Lung (tissue), 12 donors: Measurements from ENCODE around the gene CPZ. TPM values are rescaled to one million over a fixed set of nuclear protein-coding genes. Genes with fewer than 3 reads are reported as not detected.

Experiments
- ATAC-seq: fragments of 200-7000 bp; cut with Tn5 transposase; one replicate; pipeline ENCODE4 v1.9.1; 2020; ENCODE audit warnings: moderate number of reproducible peaks; ENCODE audit not compliant: insufficient read depth, low FRiP score
- DNase-seq, 3 donors: peaks; one replicate each; pipeline ENCODE4 v3.0.0-alpha.2; 2013 to 2017
- H3K27ac ChIP-seq, 2 donors: one replicate each; pipeline ENCODE4 v1.5.1; 2013; ENCODE audit warnings: mild to moderate bottlenecking in 2 of 2, moderate library complexity in 2 of 2, control low read depth in 1 of 2, inconsistent platforms in 1 of 2, low read depth in 1 of 2, low read length in 1 of 2
- H3K27me3 ChIP-seq, 3 donors: one replicate each; pipeline ENCODE4 v1.5.1; 2013; ENCODE audit warnings: low read length in 2 of 3; ENCODE audit not compliant: control insufficient read depth in 3 of 3, insufficient read depth in 3 of 3
- H3K36me3 ChIP-seq, 4 donors: one replicate each; pipeline ENCODE4 v1.5.1; 2013; ENCODE audit warnings: low read length in 4 of 4, mild to moderate bottlenecking in 1 of 4, moderate library complexity in 1 of 4; ENCODE audit not compliant: control insufficient read depth in 4 of 4, insufficient read depth in 4 of 4
- H3K4me1 ChIP-seq, 5 donors: one replicate each; pipeline ENCODE4 v1.5.1; 2013; ENCODE audit warnings: low read length in 5 of 5, mild to moderate bottlenecking in 2 of 5, moderate library complexity in 1 of 5; ENCODE audit not compliant: control insufficient read depth in 5 of 5, insufficient read depth in 5 of 5
- H3K4me3 ChIP-seq: one replicate; pipeline ENCODE4 v1.5.1; 2013; ENCODE audit warnings: mild to moderate bottlenecking, control low read depth, moderate library complexity
- H3K9ac ChIP-seq, 2 donors: one replicate each; pipeline ENCODE4 v1.5.1; 2013; ENCODE audit warnings: low read length in 2 of 2, control low read depth in 1 of 2; ENCODE audit not compliant: insufficient read depth in 1 of 2
- H3K9me3 ChIP-seq, 4 donors: one replicate each; pipeline ENCODE4 v1.5.1; 2013; ENCODE audit warnings: low read length in 3 of 4, mild to moderate bottlenecking in 1 of 4, moderate library complexity in 1 of 4; ENCODE audit not compliant: control insufficient read depth in 4 of 4, insufficient read depth in 3 of 4
- CTCF ChIP-seq: IDR thresholded peaks from 2 replicates; pipeline ENCODE4 v1.5.1; 2012; ENCODE audit warnings: mild to moderate bottlenecking; ENCODE audit errors: control extremely low read depth, extremely low read depth
- WGBS, 2 donors: extraction: QIAGEN DNeasy Blood & Tissue Kit; methylation state at CpG; one replicate each; pipeline ENCODE4 v1.1.7; 2013; 5-methylcytosine and 5-hydroxymethylcytosine counted together
- polyA plus RNA-seq, 2 donors: library from polyadenylated mRNA; stranded (reverse); fragments of 200-250 nt; gene quantifications; one replicate each; pipeline ENCODE4 v1.2.1, GENCODE V29; 2013
- total RNA-seq, 2 donors: library from RNA; depleted of rRNA in 1 of 2; stranded (reverse); fragments of >200 nt in 1 of 2; gene quantifications; one replicate each; pipeline ENCODE4 v1.2.1, GENCODE V29; 2014 to 2021
- donor health status: control.
- donor health status: control.
- donor health status: Bipolar disorder and iron deficiency.
- donor health status: healthy.
- donor health status: DM: yes; HTN: yes; CAD: no.

The CPZ gene
- total and polyA plus RNA-seq, 4 donors = 1.4 to 5.5 (median 2.7) TPM

DNA sequence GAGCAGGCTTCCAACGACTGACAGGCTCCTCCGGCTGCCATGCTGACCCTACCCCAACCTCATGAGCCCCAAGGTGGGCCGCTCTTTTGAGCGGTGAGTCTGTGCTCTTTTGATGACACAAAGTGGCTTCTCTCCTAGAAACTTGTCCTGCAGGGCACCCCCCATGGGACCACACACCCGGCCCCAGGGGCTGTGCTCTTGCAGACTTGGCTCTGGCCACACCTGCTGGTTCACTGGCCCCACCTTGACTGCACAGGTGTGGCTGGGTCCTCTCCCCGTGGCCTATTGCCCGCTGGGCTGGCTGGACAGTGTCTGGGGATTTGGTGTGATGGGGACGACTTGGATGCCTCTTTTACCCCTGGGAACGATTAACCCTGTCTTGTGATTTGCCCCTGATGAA lies 1.5 kb upstream of the CPZ start:
- TF ChIP-seq CTCF = no peak
- Histone ChIP-seq H3K27ac (no peak overlapping the region), H3K9me3 (no peaks in the 10 kb centered on the region), H3K36me3 (no peaks in the 10 kb centered on the region), H3K4me1 (peaks cover 0 to 5% (median 0%) of the 10 kb centered on the region in 5 donors), H3K4me3 (no peak overlapping the region), H3K9ac (no peak overlapping the region), H3K27me3 (peaks cover 0 to 38% (median 19%) of the 10 kb centered on the region in 3 donors)
- ATAC-seq (no peak), DNase-seq (no peak)
- 79 to 82% methylated on average over 9 of the region's 9 CpGs for whole genome bisulfite sequencing, 2 donors

DNA sequence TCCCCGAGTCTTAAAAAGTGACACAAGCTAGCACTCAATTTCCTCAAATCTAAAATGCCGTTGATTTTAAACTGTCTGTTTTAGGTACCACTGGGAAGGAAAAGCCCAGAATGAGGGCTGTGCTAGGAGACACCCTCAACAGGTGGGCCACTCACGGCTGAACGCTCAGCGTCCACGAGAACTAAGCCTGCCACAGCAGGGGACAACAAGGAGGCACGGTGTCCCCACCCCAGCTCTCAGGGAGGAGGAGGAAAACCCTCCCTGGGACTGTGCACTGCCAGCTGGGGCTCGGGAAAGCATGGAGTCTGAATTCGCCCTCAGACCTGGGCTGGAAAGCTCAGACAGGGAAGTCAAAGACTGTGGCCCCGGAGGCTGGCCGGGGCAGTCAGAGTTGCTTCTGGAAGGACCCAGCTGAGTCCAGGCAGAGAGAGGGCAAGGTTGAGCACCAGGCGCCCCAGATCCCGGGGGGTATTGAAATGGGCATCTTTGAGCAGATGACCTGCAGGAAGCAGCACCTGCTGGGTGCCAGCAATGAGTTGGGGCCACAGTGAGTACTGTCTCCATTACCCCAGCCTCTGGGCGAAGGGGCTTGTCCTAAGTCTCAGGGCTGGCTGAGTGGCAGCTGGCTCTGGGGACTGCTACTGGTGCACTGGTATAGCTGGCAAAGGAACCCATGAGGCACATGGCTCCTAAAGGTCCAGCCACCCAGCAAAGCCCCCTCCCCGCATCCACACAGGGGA lies 769 bp upstream of the CPZ start:
- H3K9me3 ChIP-seq = no peaks in the 10 kb centered on the region
- peaks cover 0 to 5% (median 0%) of the 10 kb centered on the region in 5 donors for H3K4me1 ChIP-seq
- WGBS, 2 donors = 64 to 66% methylated on average over 15 of the region's 15 CpGs
- no peaks in the 10 kb centered on the region for H3K36me3 ChIP-seq
- DNase-seq (no peak), ATAC-seq (no peak)
- no peak for TF ChIP-seq CTCF
- no peak overlapping the region for H3K4me3 ChIP-seq
- H3K27ac ChIP-seq = no peak overlapping the region
- H3K27me3 ChIP-seq = peaks cover 0 to 38% (median 19%) of the 10 kb centered on the region in 3 donors
- no peak overlapping the region for H3K9ac ChIP-seq

DNA sequence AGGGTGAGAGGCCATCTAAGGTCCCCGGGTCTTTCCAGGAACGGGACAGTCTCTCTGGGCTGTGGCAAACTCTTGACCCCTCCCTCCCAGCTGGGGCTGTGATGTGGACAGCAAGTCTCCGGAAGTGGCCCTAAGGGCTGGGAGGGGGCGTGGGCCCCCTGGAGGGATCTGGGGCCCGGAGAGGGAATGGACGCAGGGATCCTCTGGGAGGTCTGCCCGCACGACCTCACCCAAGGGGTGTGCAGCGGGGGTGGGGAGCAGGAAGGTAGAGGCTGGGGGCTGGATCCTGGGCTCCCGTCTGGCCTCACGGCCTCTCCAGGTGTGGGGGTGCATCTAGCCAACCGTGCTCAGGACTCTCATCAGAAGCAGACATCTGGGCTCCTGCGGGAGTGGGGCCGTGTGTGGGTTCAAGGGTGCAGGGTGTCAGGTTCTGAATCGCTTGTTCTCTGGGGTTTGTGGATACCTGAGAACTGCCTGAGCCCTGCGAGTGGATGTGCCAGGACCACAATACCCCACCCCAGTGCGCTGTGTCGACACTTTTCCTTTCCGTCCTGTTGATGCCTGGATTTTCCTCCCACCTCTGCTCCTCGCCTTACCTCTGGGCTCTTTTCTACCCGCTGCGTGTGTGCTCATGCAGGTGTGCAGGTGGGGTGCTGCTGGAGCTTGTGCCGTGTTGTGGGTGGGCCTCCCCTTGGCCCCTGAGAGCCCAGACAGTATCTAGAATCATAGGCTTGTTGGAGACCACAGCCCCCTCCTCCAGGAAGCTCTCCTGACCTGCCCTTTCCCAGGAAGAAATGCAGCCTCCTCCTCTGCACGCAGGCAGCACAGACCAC lies 915 bp downstream of the CPZ start:
- ATAC-seq (no peak), DNase-seq (no peak)
- WGBS, 2 donors = 20 to 26% methylated on average over 23 to 24 of the region's 24 CpGs
- H3K27ac ChIP-seq = no peak overlapping the region
- no peaks in the 10 kb centered on the region for H3K36me3 ChIP-seq
- H3K4me1 ChIP-seq = peaks cover 0 to 5% (median 0%) of the 10 kb centered on the region in 5 donors
- no peak overlapping the region for H3K9ac ChIP-seq
- H3K4me3 ChIP-seq = no peak overlapping the region
- TF ChIP-seq CTCF = no peak
- no peaks in the 10 kb centered on the region for H3K9me3 ChIP-seq
- H3K27me3 ChIP-seq = peaks cover 0 to 38% (median 19%) of the 10 kb centered on the region in 3 donors
